Activated B cell treated with CpG ODN at 0.5 μM for 24 hours (primary cell): ENCODE results near the gene TRIM5. TPM values are rescaled to one million over a fixed set of nuclear protein-coding genes. Genes with fewer than 3 reads are reported as not detected.

Experiments used
- ATAC-seq: fragments of 200-7000 bp; cut with Tn5 transposase; one replicate; pipeline ENCODE4 v1.10.0; 2021; ENCODE audit warnings: low read depth, mild to moderate bottlenecking, moderate library complexity
- CTCF ChIA-PET: fragments of 350-600 bp; sonication (Branson Sonifier 250); formaldehyde crosslinking; loops from one replicate; lab custom pipeline; 2021; ENCODE audit warnings: antibody characterized with exemption; lab: Charles Lee
- POLR2A ChIA-PET: fragments of 350-600 bp; sonication (Branson Sonifier 250); formaldehyde crosslinking; loops from one replicate; lab custom pipeline; 2021; ENCODE audit warnings: antibody characterized with exemption; lab: Charles Lee
- DNase-seq: peaks from one replicate; pipeline ENCODE4 v3.0.0; 2022
- H3K27ac Mint-ChIP-seq: one replicate; pipeline ENCODE4 v1.8.0; 2020; ENCODE audit warnings: mixed read lengths
- H3K27me3 Mint-ChIP-seq: one replicate; pipeline ENCODE4 v1.8.0; 2021; ENCODE audit warnings: mixed read lengths
- H3K36me3 Mint-ChIP-seq: one replicate; pipeline ENCODE4 v1.8.0; 2021; ENCODE audit warnings: low read depth, mixed read lengths
- H3K4me1 Mint-ChIP-seq: one replicate; pipeline ENCODE4 v1.8.0; 2021; ENCODE audit warnings: mixed read lengths
- H3K4me3 Mint-ChIP-seq: one replicate; pipeline ENCODE4 v1.8.0; 2020; ENCODE audit warnings: mild to moderate bottlenecking, mixed read lengths
- H3K9me3 Mint-ChIP-seq: one replicate; pipeline ENCODE4 v1.8.0; 2020; ENCODE audit warnings: mixed read lengths
- CTCF ChIP-seq: fragments of 200-600 bp; IDR thresholded peaks from one replicate; pipeline ENCODE4 v1.8.0; 2022; ENCODE audit warnings: antibody characterized with exemption, mild to moderate bottlenecking
- intact Hi-C: fragments of 100-400 bp; cut with micrococcal nuclease; formaldehyde crosslinking; loops from one replicate; pipeline ENCODE4 v1.15.1; 2024
- total RNA-seq: library from RNA; stranded (reverse); gene quantifications from 2 replicates; pipeline ENCODE4 v1.2.3, GENCODE V29; 2022

TRIM5 gene
- total RNA-seq, 1 donor from 2014 or later = 36.3 TPM

GRCh38 chr11:5624489-5625279, 60.2 kb downstream of the TRIM5 start, which contains the start of gene TRIM34:
TSS of gene TRIM34 (plus strand) at chr11:5625001. CDS start at chr11:5632332, 7,331 bp downstream.
- peak; percentile 98 for ATAC-seq
- H3K27ac Mint-ChIP-seq = peak within 1 kb of the TSS; percentile 96
- H3K4me1 Mint-ChIP-seq = peaks cover 46% of the 10 kb centered on the region

GRCh38 chr11:5622802-5623201, 62.1 kb downstream of the TRIM5 start:
- ATAC-seq (no peak), DNase-seq (no peak)
- intact Hi-C loops = loop anchor here (10.0 kb wide), 2 partner anchors 852 to 1892 kb away; partner anchors contain the start of genes PPFIBP2 and TRIM3
- H3K9me3 Mint-ChIP-seq = no peaks in the 10 kb centered on the region
- no peak overlapping the region for H3K27ac Mint-ChIP-seq
- no peak for TF ChIP-seq CTCF
- peaks cover 40% of the 10 kb centered on the region for H3K4me1 Mint-ChIP-seq
- peaks cover 5% of the 10 kb centered on the region for H3K36me3 Mint-ChIP-seq
- no peak overlapping the region for H3K4me3 Mint-ChIP-seq
- POLR2A ChIA-PET = interaction anchor here (0.7 kb wide), 1 partner anchor 1874 kb away, joined by 7 read pairs; no protein-coding TSS in a partner anchor
- no peaks in the 10 kb centered on the region for H3K27me3 Mint-ChIP-seq
- CTCF ChIA-PET = no interaction called here

More at GRCh38 chr11:5624489-5625279, 60.2 kb downstream of the TRIM5 start, which contains the start of gene TRIM34:
- CTCF ChIA-PET = interaction anchor here (1.2 to 1.3 kb wide), 2 partner anchors 60 to 65 kb away, joined by 3 to 4 read pairs; partner anchors contain the start of gene TRIM22
- DNase-seq = peak; percentile 35
- no peaks in the 10 kb centered on the region for H3K27me3 Mint-ChIP-seq
- peak within 1 kb of the TSS; percentile 94 for H3K4me3 Mint-ChIP-seq
- intact Hi-C loops = loop anchor here (1.0 to 10.0 kb wide), 7 partner anchors 8 to 1890 kb away; partner anchors contain the start of genes FHIP1B, PPFIBP2, TRIM22 and TRIM3
- H3K36me3 Mint-ChIP-seq = peaks cover 14% of the 10 kb centered on the region
- POLR2A ChIA-PET = interaction anchor here (0.5 to 3.0 kb wide), 9 partner anchors 11 to 1017 kb away, joined by 3 to 21 read pairs (median 3); partner anchors contain the start of genes TRIM22 and TRIM68
- no peaks in the 10 kb centered on the region for H3K9me3 Mint-ChIP-seq
- TF ChIP-seq CTCF = no peak

GRCh38 chr11:5621580-5621979, 63.3 kb downstream of the TRIM5 start:
- DNase-seq (no peak), ATAC-seq (no peak)
- H3K36me3 Mint-ChIP-seq = peaks cover 4% of the 10 kb centered on the region
- no peaks in the 10 kb centered on the region for H3K27me3 Mint-ChIP-seq
- no peak for TF ChIP-seq CTCF
- POLR2A ChIA-PET = interaction anchor here (1.5 kb wide), 1 partner anchor 10 kb away, joined by 3 read pairs; no protein-coding TSS in a partner anchor
- CTCF ChIA-PET = no interaction called here
- no peak overlapping the region for H3K4me3 Mint-ChIP-seq
- H3K4me1 Mint-ChIP-seq = peaks cover 27% of the 10 kb centered on the region
- intact Hi-C loops = loop anchor here (10.0 kb wide), 2 partner anchors 853 to 1893 kb away; partner anchors contain the start of genes PPFIBP2 and TRIM3
- no peak overlapping the region for H3K27ac Mint-ChIP-seq
- no peaks in the 10 kb centered on the region for H3K9me3 Mint-ChIP-seq

- ChIA-PET CTCF (no interaction called here), POLR2A (interaction anchor here (1.5 kb wide), 1 partner anchor 11 kb away, joined by 3 read pairs; no protein-coding TSS in a partner anchor)
- Mint-ChIP-seq H3K4me1 (peaks cover 21% of the 10 kb centered on the region), H3K36me3 (peaks cover 4% of the 10 kb centered on the region), H3K9me3 (no peaks in the 10 kb centered on the region), H3K27ac (no peak overlapping the region), H3K4me3 (no peak overlapping the region), H3K27me3 (no peaks in the 10 kb centered on the region)
- TF ChIP-seq CTCF = no peak
- intact Hi-C loops = loop anchor here (10.0 kb wide), 2 partner anchors 854 to 1894 kb away; partner anchors contain the start of genes PPFIBP2 and TRIM3
- ATAC-seq (no peak), DNase-seq (no peak)
These were observed 64.0 kb downstream of the TRIM5 start for GRCh38 chr11:5620651-5621521.
